Measurements from ENCODE around the gene CD38.

Gene CD38

GRCh38 chr4:15777697-15778288 lies 335 bp upstream of the CD38 start:
- H3K4me2 ChIP-seq (ENCODE audit: insufficient read depth, low read length): peak overlapping the region; percentile 60
- no peak overlapping the region for H2AFZ ChIP-seq (ENCODE audit: low read depth, low read length)
- TF ChIP-seq EZH2 (IDR thresholded peaks at IDR 0.05; ENCODE audit: borderline replicate concordance, low read depth, low read length, severe bottlenecking) (no peak), CTCF (IDR thresholded peaks at IDR 0.05; ENCODE audit: borderline replicate concordance, extremely low read depth, low read length, poor library complexity, severe bottlenecking) (peak; percentile 35)
- H3K27ac ChIP-seq (ENCODE audit: low read length): peak overlapping the region; percentile 96
- H3K36me3 ChIP-seq (ENCODE audit: insufficient read depth, low read length): peaks cover 46% of the 10 kb centered on the region
- ATAC-seq (ENCODE audit: insufficient read depth, low read depth) (peak; percentile 69), DNase-seq (peak; percentile 89)
- peak overlapping the region; percentile 97 for H3K9ac ChIP-seq (ENCODE audit: low read depth, low read length)
- no peaks in the 10 kb centered on the region for H3K9me3 ChIP-seq (ENCODE audit: insufficient read depth, low read length, severe bottlenecking)
- peak overlapping the region; percentile 77 to 82; a peak in 3 of 4 replicates for H3K4me3 ChIP-seq (ENCODE audit: low read depth in 1 of 2, low read length in 2 of 2)
- no peaks in the 10 kb centered on the region for H3K27me3 ChIP-seq (ENCODE audit: insufficient read depth, low read length, poor library complexity)
- peaks cover 41% of the 10 kb centered on the region for H4K20me1 ChIP-seq (ENCODE audit: insufficient read depth, low read length)
- H3K79me2 ChIP-seq (ENCODE audit: insufficient read depth, low read length): peaks cover 99% of the 10 kb centered on the region
- H3K4me1 ChIP-seq (ENCODE audit: insufficient read depth, low read length): peaks cover 75% of the 10 kb centered on the region

- ATAC-seq (ENCODE audit: insufficient read depth, low read depth): no peak
- DNase-seq: no peak
- Histone ChIP-seq H3K27me3 (ENCODE audit: insufficient read depth, low read length, poor library complexity) (no peaks in the 10 kb centered on the region), H3K36me3 (ENCODE audit: insufficient read depth, low read length) (peaks cover 61% of the 10 kb centered on the region), H3K27ac (ENCODE audit: low read length) (peak overlapping the region; percentile 96), H3K4me3 (ENCODE audit: low read depth in 1 of 2, low read length in 2 of 2) (peak overlapping the region; percentile 77 to 82), H3K4me2 (ENCODE audit: insufficient read depth, low read length) (peak overlapping the region; percentile 60), H3K9me3 (ENCODE audit: insufficient read depth, low read length, severe bottlenecking) (no peaks in the 10 kb centered on the region), H4K20me1 (ENCODE audit: insufficient read depth, low read length) (peaks cover 56% of the 10 kb centered on the region), H3K79me2 (ENCODE audit: insufficient read depth, low read length) (peaks cover 99% of the 10 kb centered on the region), H3K4me1 (ENCODE audit: insufficient read depth, low read length) (peaks cover 75% of the 10 kb centered on the region), H2AFZ (ENCODE audit: low read depth, low read length) (no peak overlapping the region), H3K9ac (ENCODE audit: low read depth, low read length) (peak overlapping the region; percentile 97)
- TF ChIP-seq CTCF (IDR thresholded peaks at IDR 0.05; ENCODE audit: borderline replicate concordance, extremely low read depth, low read length, poor library complexity, severe bottlenecking) (peak; percentile 44), EZH2 (IDR thresholded peaks at IDR 0.05; ENCODE audit: borderline replicate concordance, low read depth, low read length, severe bottlenecking) (no peak)
These were observed 1.2 kb downstream of the CD38 start for GRCh38 chr4:15779306-15779705.

GRCh38 chr4:15779809-15780208 lies 1.7 kb downstream of the CD38 start:
- H3K4me1 ChIP-seq (ENCODE audit: insufficient read depth, low read length): peaks cover 75% of the 10 kb centered on the region
- no peak for ATAC-seq (ENCODE audit: insufficient read depth, low read depth)
- no peaks in the 10 kb centered on the region for H3K27me3 ChIP-seq (ENCODE audit: insufficient read depth, low read length, poor library complexity)
- no peak overlapping the region for H2AFZ ChIP-seq (ENCODE audit: low read depth, low read length)
- H3K4me3 ChIP-seq (ENCODE audit: low read depth in 1 of 2, low read length in 2 of 2): peak overlapping the region; percentile 77 to 82
- H3K9ac ChIP-seq (ENCODE audit: low read depth, low read length): peak overlapping the region; percentile 97
- peaks cover 66% of the 10 kb centered on the region for H3K36me3 ChIP-seq (ENCODE audit: insufficient read depth, low read length)
- H3K4me2 ChIP-seq (ENCODE audit: insufficient read depth, low read length): peak overlapping the region; percentile 60
- no peak for DNase-seq
- peak overlapping the region; percentile 96 for H3K27ac ChIP-seq (ENCODE audit: low read length)
- TF ChIP-seq CTCF (IDR thresholded peaks at IDR 0.05; ENCODE audit: borderline replicate concordance, extremely low read depth, low read length, poor library complexity, severe bottlenecking) (no peak), EZH2 (IDR thresholded peaks at IDR 0.05; ENCODE audit: borderline replicate concordance, low read depth, low read length, severe bottlenecking) (no peak)
- peaks cover 61% of the 10 kb centered on the region for H4K20me1 ChIP-seq (ENCODE audit: insufficient read depth, low read length)
- no peaks in the 10 kb centered on the region for H3K9me3 ChIP-seq (ENCODE audit: insufficient read depth, low read length, severe bottlenecking)
- H3K79me2 ChIP-seq (ENCODE audit: insufficient read depth, low read length): peaks cover 99% of the 10 kb centered on the region
